ENCODE results near the gene RIT1.
"Not testable (repeated sequence)": the region's sequence is repeated elsewhere in the genome, so short reads cannot be mapped to it uniquely, and the experiment has no call there.

RIT1 gene

DNA sequence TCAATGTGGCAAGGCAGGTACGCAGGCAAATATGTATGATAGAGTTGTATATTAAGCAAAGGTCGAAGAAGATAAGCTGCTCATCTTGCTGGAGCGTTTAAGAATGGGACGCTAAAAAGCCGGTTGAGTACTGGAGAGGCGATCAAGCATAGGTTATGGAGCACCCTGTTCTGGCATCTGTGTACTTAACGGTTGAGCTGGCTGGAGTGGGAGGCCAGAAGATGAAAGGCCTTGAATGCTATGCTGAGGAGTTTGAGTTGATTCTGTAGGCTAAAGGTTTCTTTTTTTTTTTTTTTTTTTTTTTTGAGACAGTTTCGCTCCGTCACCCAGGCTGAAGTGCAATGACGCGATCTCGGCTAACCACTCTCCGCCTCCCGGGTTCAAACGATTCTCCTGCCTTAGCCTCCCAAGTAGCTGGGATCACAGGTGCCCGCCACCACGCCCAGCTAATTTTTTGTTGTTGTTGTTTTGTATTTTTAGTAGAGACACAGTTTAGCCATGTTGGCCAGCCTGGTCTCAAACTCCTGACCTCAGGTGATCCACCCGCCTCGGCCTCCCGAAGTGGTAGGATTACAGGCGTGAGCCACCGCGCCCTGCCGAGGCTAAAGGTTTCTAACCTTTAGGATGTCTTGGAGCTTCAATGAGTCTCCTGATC, 23.9 kb upstream of the RIT1 start:
- DNase-seq, result no peak
- intact Hi-C loops (cut with DNase I), result loop anchor here (2.0 to 5.0 kb wide), 2 partner anchors 54 to 73 kb away; no protein-coding TSS in a partner anchor

DNA sequence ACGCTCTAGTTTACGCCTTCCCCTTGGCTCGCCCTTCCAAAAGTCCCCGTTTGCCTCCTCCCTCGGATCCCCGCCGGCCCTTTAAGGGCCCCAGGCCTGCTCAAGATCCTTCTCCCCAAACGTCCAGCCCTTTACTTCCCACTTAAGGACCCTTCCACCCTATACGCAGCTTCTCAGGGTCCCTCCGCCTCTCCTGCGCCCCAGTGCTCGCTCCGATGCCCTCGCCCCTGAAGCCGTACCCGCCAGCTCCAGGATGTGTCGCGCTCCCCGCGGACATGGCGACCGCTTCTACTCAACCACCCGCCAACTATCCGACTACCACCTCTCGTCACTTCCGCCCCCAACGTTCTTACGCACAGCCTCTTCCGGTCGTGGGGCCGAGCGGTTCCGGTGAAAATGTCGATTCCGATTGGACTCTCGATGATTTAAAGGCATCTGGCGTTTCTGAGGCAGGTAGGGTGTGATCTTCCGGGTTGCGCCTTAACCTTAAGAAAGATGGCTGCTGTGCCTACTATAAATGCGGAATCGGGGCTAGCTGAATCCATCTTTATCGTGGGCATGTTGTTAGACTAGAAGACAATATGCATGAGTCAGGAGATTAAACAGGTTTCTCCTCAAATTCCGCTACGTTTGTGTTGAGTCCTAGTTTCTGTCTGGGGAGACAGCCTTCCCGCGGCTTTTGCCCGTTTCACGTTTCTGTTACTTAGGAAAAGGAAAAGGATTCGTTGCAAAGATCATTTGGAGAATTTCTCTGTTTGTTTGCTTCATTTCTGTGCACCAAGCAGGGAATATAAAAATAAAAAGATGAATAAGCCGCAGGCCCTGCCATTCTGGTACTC, 23.2 kb upstream of the RIT1 start, which contains the start of gene KHDC4:
Gene KHDC4, minus strand, starts transcription at position 317 of the 839 bp plus-strand sequence. Its CDS starts 40 bp downstream, at position 277.
- intact Hi-C loops (cut with DNase I), result loop anchor here (2.0 to 5.0 kb wide), 2 partner anchors 54 to 72 kb away; no protein-coding TSS in a partner anchor
- DNase-seq, result peak; percentile 92 to 99 (median 97)

DNA sequence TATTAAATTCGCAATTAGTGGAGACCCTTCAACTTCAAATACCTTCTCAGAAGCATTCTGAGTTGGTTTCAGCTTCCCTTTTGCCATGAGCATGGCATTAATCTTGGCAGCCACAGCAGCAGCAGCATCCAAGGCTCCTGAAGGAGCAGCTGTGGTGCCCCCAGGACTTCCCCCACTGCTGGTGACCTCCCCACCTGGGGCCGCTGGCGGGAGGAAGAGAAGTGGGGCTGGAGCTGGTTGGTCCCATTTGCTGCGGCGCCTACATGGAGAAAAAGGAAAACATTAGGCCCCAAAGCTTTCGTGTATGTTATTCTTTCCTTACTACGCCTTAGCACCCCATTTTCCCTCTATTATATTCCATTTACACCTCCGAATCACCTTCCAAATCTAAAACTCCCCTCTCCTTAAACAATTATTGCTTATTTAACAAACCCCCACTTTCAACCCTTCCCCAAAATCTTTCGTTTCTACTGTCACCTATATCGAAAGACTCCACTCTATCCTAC, 22.5 kb upstream of the RIT1 start:
- DNase-seq, result no peak
- intact Hi-C loops (cut with DNase I), result loop anchor here (2.0 to 5.0 kb wide), 2 partner anchors 55 to 71 kb away; no protein-coding TSS in a partner anchor

DNA sequence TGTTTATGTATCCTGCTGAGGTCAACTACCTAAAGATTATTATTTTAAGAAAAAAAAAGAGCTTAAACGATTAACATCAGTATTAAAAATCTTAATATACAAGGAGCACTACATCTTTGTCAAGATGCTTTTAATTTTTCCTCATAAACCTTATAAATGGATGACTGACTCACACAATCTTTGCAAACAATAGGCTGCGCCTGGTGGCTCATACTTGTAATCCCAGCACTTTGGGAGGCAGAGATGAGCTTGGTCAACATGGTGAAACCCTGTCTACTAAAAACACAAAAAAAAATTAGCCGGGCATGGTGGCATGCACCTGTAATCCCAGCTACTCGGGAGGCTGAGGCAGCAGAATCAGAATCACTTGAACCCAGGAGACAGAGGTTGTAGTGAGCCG, 21.3 kb upstream of the RIT1 start:
- intact Hi-C loops (cut with DNase I), result loop anchor here (5.0 kb wide), 1 partner anchor 70 kb away; no protein-coding TSS in a partner anchor

DNA sequence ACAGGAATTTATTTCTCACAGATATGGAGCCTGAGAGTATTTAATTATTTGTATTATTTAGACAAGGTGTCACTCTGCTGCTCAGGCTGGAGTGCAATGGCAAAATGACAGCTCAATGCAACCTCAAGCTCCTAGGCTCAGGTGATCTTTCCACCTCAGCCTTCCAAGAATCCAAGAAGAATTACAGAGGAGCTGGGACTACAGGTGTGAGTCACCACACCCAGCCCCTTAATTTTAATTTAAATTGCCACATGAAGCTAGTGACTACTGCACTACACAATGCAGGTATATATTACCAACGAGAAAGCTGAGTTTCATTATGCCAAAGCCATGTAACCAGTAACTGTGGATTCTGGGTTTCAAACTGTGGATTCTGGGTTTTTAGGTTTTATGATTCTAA, 20.9 kb upstream of the RIT1 start:
- intact Hi-C loops (cut with DNase I), result loop anchor here (5.0 kb wide), 1 partner anchor 70 kb away; no protein-coding TSS in a partner anchor
- DNase-seq, result no peak

More for the DNA sequence above, 21.3 kb upstream of the RIT1 start:
- no peak for DNase-seq

DNA sequence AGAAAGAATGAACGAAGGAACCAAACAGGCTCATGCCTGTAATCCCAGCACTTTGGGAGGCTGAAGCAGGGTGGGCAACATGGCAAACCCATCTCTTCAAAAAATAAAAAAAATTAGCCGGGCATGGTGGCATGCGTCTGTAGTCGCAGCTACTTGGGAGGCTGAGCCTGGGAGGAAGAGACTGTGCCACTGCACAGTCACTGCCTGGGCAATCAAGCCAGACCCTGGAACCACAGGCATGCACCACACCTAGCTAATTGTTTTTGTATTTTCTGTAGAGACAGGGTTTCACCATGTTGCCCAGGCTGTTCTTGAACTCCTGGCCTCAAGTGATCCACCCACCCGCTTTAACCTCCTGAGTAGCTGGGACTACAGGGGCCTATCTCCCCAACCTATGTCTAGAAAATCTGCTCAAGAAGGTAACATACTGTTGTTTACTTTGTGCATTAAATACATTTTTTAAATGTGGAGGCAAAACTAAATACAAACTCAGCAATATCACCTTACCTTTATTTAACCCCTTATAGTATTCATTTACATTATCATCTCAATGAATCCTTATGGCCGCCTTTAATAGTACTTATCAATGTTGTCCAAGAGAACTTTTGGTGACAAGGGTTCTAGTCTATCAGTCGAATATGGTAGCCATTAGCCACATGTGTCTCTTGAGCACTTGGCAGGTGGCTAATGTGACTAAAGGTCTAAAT, 20.3 kb upstream of the RIT1 start:
- intact Hi-C loops (cut with DNase I), result loop anchor here (5.0 kb wide), 1 partner anchor 69 kb away; no protein-coding TSS in a partner anchor
- no peak for DNase-seq

DNA sequence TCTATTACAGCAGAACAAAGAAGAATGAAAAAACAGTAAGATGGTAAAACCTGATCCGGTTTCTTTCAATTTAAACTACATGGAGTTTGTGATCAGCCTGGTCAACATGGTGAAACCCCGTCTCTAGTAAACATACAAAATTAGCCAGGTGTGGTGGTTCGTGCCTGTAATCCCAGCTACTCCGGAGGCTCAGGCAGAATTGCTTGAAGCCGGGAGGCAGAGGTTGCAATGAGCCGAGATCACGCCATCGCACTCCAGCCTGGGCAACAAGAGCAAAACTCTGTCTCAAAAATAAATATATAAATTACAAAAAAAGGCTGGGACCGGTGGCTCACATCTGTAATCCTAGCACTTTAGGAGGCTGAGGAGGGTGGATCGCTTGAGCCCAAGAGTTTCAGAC, 19.6 kb upstream of the RIT1 start:
- intact Hi-C loops (cut with DNase I), result loop anchor here (5.0 kb wide), 1 partner anchor 68 kb away; no protein-coding TSS in a partner anchor

DNA sequence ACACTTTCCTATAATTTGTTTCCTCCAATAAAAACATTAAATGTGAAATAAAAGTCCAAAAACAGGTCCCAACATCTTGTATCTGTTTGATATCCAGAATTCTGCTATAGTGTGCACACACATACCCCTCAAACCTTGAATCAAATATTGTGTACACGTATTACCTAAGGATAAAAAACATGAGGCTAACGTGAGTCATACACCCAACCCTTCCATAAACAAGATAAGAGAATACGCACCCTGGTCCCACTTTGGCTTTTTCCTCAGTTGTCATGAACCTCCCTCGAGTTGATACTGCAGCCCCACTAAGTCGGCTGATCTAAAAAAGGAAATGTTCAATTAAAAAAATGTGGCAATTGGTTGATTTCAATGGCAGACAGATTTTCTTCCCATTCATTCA, 17.9 kb upstream of the RIT1 start:
- DNase-seq, result no peak
- intact Hi-C loops (cut with DNase I), result no loop called here

More for the DNA sequence above, 19.6 kb upstream of the RIT1 start:
- DNase-seq, result not testable (repeated sequence)

DNA sequence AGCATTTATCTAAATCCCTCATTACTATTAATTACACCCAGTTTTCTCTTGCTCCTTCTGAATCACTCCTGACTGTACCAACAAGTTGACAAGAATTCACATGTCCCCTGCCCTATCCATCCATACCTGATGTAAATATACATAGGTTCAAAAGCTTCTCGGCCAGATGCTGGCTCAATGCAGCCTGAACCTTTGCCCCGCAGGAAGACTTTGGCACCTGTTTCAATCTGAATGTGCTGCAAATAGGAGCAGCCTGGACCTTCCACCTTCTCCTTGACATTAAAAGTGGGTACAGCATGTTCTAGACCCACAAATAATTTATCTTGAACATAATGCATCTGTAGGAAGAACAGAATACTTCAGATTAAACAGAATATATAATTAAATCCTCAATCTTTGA, 14.4 kb upstream of the RIT1 start:
- intact Hi-C loops (cut with DNase I), result no loop called here
- no peak for DNase-seq

DNA sequence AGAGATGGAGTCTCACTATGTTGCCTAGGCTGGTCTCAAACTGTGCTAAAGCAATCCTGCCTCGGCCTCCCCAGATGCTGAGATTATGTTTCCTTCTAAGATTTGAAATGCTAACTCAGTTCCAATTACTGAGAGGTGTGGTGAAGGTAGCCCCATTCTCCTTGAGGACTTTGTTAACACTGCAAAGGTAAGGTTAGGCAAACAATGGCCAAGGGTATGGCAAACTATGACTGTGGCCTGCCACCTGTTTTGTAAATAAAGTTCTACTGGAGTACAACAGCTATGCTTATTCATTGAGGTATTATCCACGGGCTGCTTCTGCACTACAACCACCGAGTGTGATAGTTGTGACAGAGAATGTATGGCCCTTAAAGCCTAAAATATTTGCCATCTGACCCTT, 9.6 kb upstream of the RIT1 start:
- intact Hi-C loops (cut with DNase I), result no loop called here
- no peak for DNase-seq

DNA sequence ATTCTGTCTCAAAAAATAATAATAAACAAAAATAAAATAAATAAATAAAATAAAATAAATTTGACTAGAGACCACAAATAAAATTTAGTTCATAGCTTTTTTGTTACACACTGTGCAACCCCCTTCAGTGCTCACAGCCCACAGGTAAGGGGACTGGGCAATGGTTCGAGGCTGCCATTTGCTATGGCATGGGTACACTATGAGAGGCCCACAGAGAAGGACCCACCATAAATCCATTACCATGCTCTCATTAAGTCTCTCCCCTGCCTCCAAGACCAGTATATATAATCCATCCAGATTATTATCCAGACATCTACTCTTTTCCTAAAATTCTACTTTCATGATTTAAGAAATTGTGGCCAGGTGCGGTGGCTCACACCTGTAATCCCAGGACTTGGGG, 8.7 kb upstream of the RIT1 start:
- DNase-seq, result no peak
- intact Hi-C loops (cut with DNase I), result no loop called here

DNA sequence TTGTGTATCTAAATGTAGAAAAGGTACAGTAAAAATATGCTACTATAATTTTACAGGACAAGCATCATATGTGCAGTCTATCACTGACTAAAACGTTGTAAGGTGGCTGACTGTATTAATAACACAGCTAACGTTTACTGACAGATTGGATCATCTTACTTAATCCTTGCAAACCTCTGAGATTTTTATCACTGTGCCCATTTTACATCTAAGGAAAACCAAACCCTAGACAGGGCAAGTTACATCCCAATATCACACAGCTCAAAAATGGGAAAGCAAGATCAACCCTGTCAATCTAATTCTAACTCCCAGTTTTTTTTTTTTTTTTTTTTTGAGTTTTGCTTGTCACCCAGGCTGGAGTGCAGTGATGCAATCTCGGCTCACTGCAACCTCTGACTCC, 7.5 kb upstream of the RIT1 start:
- intact Hi-C loops (cut with DNase I), result no loop called here
- DNase-seq, result no peak

DNA sequence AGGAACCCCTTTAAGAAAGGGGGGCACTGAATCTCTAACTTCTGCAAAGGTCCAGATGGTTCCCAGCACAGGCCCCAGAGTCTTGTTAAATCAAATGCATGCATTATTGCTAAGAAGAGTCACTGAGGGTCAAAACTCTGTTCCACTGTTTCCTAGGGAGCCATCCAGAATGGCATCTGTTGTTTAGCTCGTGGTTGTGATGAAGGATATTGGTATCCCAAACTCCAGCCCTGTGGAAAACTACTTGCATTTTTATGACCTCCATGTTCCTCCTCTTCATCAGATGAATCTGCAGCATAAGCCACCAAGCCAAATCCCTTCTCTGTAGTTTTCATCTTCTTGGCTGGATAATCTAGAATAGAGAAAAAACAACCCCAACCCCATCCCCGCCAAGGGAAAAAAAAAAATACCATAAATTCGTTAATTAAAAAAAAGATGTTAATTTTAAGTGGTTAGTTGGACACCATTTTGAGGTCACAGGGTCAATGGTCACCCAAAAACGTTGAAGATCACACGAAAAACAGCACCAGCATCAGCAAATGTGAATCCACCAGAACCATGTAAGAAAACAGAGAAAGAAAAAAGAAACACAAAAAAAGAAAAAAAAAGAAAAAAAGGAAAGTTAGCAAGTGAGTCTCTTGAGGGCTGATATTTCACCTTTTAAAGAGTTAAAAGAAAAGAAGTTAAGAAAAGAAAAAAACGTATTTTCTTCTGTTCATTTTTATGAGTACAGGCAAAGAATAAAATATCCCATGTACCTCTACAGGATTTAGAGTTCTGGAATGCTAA, 3.0 kb upstream of the RIT1 start:
- no peak for DNase-seq
- intact Hi-C loops (cut with DNase I), result loop anchor here (5.0 kb wide), 1 partner anchor 42 kb away; no protein-coding TSS in a partner anchor

DNA sequence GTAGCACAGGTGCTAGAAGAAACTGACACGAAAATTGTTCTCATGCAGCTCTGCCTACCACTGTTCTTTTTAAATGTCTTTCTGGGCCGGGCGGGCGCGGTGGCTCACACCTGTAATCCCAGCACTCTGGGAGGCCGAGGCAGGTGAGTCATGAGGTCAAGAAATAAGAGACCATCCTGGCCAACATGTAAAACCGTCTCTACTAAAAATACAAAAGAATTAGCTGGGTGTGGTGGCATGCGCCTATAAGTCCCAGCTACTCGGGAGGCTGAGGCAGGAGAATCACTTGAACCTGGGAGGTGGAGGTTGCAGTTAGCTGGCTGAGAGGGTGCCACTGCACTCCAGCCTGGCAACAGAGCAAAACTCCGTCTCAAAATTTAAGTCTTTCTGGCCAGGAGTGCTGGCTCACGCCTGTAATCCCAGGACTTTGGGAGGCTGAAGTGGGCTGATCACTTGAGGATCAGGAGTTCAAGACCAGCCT, 947 bp upstream of the RIT1 start:
- intact Hi-C loops (cut with DNase I), result loop anchor here (5.0 kb wide), 1 partner anchor 40 kb away; no protein-coding TSS in a partner anchor
- DNase-seq, result peak in 1 of 42 donors; percentile 28

DNA sequence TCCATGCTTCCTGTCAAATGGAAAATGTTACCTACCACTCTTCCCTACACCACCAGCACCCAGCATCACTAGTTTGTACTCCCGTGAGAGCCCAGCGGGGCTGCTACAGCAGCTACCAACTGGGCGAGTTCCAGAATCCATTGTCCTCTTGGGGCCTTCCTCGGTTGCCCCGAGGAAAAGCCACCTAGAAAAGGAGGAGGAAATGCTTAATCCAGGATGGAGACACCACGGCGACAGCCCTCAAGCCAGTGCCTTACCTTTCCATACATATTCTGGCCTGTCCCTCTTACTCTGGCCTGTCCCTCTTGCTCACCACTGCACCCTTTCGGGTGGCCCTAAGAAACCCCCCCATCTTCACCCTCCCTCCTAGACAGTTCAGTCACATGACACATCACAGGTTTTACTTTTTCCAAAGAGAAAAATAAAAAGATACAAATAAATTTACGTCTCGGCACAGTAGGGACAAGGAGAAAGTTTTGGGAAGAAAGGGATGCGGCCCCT, 478 bp downstream of the RIT1 start:
- peak in 28 of 42 donors; percentile 4 to 60 (median 32) for DNase-seq
- intact Hi-C loops (cut with DNase I), result loop anchor here (5.0 kb wide), 1 partner anchor 38 kb away; no protein-coding TSS in a partner anchor

DNA sequence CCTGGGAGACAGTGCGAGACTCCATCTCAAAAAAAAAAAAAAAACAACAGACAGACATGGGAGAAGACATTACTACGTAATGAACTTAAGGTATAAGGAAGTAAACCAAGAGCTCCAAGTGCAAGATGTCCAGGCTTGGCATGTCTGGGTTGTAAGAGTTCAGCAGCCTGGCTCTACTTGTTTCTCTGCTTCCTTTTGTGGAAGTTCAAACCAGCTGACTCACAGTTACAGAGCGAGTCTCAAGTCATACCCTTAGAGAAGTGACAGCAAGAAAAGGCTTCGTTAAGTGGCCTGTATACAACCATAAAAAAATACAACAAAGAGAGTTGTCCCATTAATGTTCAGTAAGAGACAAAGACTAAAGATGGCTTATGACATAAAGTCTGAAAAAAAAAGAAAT, 1.3 kb downstream of the RIT1 start:
- intact Hi-C loops (cut with DNase I), result loop anchor here (5.0 kb wide), 1 partner anchor 38 kb away; no protein-coding TSS in a partner anchor
- peak in 8 of 42 donors; percentile 10 to 62 (median 26) for DNase-seq

DNA sequence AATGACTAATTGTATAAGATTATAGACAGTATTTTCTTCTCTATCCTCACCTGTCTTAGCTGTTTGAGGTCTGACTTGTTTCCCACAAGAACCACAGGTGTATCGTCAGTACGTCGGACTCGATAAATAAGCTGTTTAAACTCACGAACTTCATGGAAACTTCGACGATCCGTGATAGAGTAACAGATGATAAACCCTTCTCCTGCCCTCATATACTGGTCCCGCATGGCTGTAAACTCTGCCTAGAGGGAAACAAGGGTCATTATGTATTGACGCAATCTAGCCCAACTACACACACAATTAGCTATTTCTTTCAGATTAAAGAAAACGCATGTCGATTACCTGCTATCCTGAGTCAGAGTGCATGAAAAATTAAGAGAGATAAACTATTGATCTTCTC, 6.9 kb downstream of the RIT1 start:
- no peak for DNase-seq
- intact Hi-C loops (cut with DNase I), result no loop called here

DNA sequence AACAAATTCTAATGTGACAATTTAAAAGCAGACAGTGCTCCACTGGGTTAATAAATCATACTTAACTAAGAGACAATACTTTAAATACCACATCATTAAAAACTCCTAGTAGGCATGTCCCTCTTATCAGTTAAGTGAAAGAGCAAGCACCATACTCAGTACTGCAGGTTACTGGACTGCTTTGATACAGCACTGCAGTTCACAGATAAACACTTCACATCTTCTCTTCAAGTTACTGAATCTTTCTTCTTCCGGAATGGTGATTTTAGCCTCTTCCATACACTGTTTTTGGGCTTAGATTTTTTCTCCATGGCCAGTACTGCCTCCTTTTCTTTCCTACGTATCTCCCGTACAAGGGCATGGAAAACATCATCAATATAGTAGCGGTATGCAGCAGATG, 11.0 kb downstream of the RIT1 start:
- intact Hi-C loops (cut with DNase I), result no loop called here
- no peak for DNase-seq

Data from head of caudate nucleus (tissue), 42 donors.